Esophagus muscularis mucosa (tissue), 3 donors: ENCODE measurements around the gene PRPF6.

Experiments
- POLR2A ChIP-seq: fragments of 450-650 bp; IDR thresholded peaks from one replicate; pipeline ENCODE4 v1.6.1; 2017; ENCODE audit warnings: antibody characterized with exemption, moderate library complexity, mild to moderate bottlenecking, low read depth
- POLR2AphosphoS5 ChIP-seq, 2 donors: sonication (generic); formaldehyde crosslinking; IDR thresholded peaks; one replicate each; pipeline ENCODE4 v1.6.1; 2017; ENCODE audit warnings: antibody characterized with exemption in 2 of 2
- TF ChIP-seq, protein P1 (sequence below), 3 experiments: fragments of 200-600 bp in 2 of 3; fragments of 450-650 bp in 1 of 3; sonication (generic) in 2 of 3; IDR thresholded peaks; one replicate each; pipeline ENCODE4 v1.5.1; 2017 to 2019; ENCODE audit warnings: antibody characterized with exemption in 3 of 3, mild to moderate bottlenecking in 2 of 3, moderate library complexity in 1 of 3

DNA sequence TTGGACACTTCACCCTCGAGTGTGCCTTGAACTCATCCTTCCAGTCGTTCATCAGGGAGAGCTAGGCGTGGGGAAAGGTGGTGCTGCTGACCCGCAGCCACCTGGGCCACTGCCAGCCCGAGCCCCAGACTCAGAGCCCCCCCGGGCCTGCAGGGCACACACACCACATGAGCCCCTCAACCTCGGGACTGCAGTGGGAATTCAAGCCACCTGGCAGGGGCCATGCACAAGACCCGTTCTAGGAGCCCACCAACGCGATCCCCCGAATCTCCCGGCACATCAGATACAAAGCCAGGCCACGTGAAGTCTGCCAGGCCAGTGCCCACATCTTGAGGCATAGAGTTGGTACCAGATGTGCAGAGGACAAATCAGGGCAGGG, 14.0 kb upstream of the PRPF6 start:
- TF ChIP-seq, protein P1, sequence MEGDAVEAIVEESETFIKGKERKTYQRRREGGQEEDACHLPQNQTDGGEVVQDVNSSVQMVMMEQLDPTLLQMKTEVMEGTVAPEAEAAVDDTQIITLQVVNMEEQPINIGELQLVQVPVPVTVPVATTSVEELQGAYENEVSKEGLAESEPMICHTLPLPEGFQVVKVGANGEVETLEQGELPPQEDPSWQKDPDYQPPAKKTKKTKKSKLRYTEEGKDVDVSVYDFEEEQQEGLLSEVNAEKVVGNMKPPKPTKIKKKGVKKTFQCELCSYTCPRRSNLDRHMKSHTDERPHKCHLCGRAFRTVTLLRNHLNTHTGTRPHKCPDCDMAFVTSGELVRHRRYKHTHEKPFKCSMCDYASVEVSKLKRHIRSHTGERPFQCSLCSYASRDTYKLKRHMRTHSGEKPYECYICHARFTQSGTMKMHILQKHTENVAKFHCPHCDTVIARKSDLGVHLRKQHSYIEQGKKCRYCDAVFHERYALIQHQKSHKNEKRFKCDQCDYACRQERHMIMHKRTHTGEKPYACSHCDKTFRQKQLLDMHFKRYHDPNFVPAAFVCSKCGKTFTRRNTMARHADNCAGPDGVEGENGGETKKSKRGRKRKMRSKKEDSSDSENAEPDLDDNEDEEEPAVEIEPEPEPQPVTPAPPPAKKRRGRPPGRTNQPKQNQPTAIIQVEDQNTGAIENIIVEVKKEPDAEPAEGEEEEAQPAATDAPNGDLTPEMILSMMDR (IDR thresholded peaks at IDR 0.05) = no peak
- TF ChIP-seq POLR2AphosphoS5 (IDR thresholded peaks at IDR 0.05) (no peak), POLR2A (no peak)
